CD4-positive, alpha-beta T cell treated with Interleukin-17A for 4 hours (primary cell): ENCODE results near the gene LRRC74B.
"Not testable (repeated sequence)": the region's sequence is repeated elsewhere in the genome, so short reads cannot be mapped to it uniquely, and the experiment has no call there.

Source experiments
- DNase-seq: peaks from one replicate; pipeline ENCODE4 v3.0.0-alpha.2; 2020; ENCODE audit warnings: mixed read lengths

The LRRC74B gene

GRCh38 chr22:21045585-21046294 is at the start of gene LRRC74B:
Gene LRRC74B (plus strand): TSS chr22:21045946. CDS start chr22:21045987, 41 bp downstream.
- peak; percentile 74 for DNase-seq

GRCh38 chr22:20996031-20996410 is 49.7 kb upstream of the LRRC74B start:
- DNase-seq: no peak

- DNase-seq: no peak
These were observed 48.9 kb upstream of the LRRC74B start for GRCh38 chr22:20996598-20997535.

GRCh38 chr22:20997536-20998257 is 48.0 kb upstream of the LRRC74B start:
- DNase-seq: no peak

GRCh38 chr22:20998411-20999336 is 47.1 kb upstream of the LRRC74B start:
- DNase-seq: no peak

- DNase-seq: no peak
These were observed 46.2 kb upstream of the LRRC74B start for GRCh38 chr22:20999350-21000206.

- no peak for DNase-seq
These were observed 45.3 kb upstream of the LRRC74B start for GRCh38 chr22:21000207-21000986.

- no peak for DNase-seq
These were observed 44.7 kb upstream of the LRRC74B start for GRCh38 chr22:21000987-21001600.

GRCh38 chr22:21001601-21002325 is 44.0 kb upstream of the LRRC74B start, which contains the start of gene THAP7:
Gene THAP7 (minus strand): TSS chr22:21002118. CDS start chr22:21001911, 207 bp downstream.
- peak; percentile 98 for DNase-seq

- no peak for DNase-seq
These were observed 42.0 kb upstream of the LRRC74B start for GRCh38 chr22:21003782-21004181.

- DNase-seq: not testable (repeated sequence)
These were observed 36.5 kb upstream of the LRRC74B start for GRCh38 chr22:21009208-21009607.

GRCh38 chr22:21009638-21010425 is 35.9 kb upstream of the LRRC74B start:
- DNase-seq: peak; percentile 27

GRCh38 chr22:21010426-21011113 is 35.2 kb upstream of the LRRC74B start:
- no peak for DNase-seq

- no peak for DNase-seq
These were observed 33.0 kb upstream of the LRRC74B start for GRCh38 chr22:21012446-21013407.

- no peak for DNase-seq
These were observed 32.0 kb upstream of the LRRC74B start for GRCh38 chr22:21013657-21014201.

GRCh38 chr22:21014202-21014725 is 31.5 kb upstream of the LRRC74B start:
- DNase-seq: peak; percentile 93
